GM03348 (cell line): ENCODE data around the gene TBX3.

Source experiments
- DNase-seq: peaks from one replicate; pipeline ENCODE4 v3.0.0; 2012; ENCODE audit warnings: low spot score

Gene TBX3

DNA sequence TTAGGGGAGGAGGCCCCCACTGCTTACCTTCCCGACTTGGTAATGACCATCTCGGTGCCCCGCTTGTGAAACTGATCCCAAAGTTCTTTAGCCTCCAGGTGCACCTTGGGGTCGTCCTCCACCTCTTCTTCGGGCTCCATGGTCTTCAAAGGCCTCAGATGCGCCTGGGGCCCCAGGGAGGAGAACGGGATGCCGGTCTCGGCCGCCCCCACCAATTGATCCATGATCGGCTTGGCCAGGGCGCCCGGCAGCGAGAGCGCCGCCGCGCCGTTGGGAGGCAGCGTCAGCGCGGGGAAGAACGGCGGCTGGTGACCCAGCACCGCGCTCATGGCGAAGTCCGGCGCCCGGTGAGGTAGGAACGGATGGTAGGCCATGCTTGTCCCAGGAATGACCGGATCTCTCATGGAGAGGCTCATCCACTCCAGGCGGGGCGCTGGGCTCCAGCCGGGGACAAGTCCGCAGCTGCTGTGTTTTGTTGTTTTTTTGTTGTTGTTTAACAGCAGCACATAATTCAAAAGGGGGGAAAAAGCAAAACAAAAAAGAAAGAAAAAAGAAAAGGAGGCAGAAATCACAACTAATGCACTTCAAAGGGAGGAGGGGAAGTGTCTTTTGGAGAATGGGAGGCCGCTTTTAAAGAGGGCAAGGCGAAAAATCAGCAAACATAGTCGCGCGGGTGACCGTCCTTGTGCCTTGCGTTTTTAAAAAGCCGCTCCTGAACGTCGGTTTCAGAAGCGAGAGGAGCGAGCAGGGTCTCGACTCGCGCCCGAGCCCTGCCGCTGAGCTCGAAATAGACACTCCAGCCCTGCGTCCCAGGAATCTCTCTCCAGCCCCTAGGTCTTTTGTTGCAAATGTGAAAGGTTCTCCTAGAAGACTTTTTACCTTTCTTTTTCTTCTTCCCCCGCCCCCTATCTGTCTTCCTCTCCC, 928 bp downstream of the TBX3 start:
- DNase-seq = peak; percentile 67

DNA sequence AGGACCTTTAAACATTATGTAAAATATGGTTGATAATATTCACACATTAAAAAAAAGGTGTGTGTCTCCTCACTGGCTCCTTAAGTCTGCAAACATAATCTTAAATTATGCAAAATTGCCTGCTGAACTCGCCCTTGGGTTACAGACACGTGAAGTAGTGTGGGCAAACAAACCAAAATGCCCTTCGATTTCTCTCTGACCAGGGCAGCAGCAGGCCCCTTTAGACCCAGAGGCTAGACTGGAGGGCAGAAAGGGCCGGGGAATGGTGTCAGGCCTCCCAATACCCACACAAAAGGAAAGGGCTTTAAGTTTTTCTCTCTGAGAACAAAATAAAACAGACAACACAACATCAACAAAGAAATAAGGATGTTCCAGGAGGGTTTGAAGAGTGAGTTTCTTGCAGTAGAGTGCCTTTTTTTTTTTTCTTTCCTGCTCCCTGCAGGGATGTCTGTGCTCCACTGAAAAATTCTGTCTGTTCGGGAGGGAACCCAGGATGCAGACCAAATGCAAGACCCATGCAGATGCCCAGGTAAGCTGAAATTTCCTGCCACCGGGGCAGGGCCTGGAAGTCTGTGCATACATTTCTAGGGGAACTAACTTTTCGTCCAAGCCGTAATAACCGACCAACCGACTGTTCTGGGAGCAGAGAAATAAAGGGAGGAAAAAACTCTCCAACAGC, 1.7 kb downstream of the TBX3 start:
- no peak for DNase-seq

DNA sequence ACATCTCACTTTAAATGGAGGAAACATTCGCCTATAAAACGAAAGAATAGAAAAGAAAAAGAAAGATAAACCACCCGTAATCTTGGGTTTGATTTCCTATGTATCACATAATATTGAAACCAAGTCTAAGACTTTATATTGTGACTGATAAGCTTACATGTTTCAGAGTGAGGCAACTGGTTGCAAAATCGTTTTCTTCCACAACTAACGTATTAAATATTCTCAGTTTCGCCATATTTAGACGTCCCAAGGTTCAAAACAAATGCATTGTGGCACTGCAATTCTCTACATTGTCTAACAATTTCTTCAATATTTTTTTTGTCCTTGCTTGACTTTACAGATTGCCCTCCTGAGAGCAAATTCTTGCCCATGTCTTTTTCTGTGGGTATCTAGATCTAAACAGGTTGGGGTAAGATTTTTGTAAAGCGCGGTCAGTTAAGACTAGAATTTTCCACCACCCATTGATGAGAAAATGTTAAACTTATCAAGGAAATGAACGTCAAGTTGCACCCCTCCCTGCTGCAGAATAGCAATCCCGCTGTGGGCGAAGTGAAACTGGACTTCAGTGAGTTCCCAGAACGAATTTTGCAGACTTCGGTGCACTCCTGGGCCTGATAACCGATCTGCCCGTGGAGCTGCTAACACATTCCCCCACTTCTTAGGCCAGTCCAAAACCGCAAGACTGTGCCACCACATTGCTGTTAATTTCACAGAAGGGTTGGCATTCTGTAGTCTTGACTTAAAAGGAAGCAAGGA, 2.7 kb downstream of the TBX3 start:
- peak; percentile 29 for DNase-seq

DNA sequence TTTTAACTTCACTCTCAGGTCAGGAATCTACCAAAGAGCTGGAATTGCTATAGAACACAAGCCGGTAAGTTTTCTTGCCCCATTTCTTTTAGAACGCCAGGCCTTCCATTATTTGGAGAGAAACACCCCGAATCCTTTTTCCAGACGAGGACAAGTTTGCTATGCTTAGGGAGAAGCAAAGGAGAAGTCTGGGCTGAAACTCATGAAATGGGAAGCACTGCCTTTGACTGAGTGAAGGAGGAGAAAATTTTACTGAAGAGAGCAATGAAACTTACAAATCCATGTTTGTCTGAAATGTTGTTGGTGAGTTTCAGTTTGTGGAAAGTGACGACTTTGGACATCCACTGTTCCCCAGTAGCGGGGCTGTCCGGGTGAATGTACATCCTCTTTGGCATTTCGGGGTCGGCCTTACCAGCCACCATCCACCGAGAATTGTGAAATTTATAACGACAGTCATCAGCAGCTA, 3.3 kb downstream of the TBX3 start:
- no peak for DNase-seq

DNA sequence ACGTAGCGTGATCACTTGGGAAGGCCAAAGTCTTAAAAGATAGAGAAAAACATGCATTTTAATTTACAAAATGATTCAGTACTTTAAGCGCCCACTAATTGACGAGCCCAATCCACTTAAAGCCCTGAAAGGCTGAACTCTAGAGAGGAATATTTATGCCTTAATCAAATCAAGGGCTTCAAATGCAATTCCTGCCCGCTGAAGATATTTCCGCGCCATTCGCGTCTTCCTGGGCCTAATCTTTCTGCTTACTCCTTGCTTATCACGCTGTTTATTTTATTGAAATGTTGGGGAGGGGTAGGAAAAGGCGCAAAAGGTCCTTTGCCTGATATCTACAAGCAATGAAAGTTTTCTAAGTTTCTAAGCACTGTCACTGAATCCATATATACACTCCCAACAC, 4.0 kb downstream of the TBX3 start:
- no peak for DNase-seq

DNA sequence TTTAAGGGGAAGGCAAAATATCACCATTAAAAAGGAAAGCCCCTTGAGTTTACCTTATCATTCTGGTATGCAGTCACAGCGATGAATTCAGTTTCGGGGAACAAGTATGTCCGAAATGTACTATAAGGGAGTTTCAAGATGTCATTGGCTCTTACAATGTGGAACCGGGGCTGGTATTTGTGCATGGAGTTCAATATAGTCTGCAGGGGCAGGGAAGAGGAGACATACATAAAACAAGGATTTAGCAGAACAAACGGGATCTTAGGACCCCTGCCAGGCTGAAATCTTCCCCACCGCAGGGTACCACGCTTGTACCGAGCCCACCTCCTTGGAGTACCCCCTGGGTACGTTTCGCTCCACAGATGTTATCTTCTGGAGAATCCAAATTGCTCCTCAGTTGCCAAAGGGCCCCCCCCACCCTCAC, 4.5 kb downstream of the TBX3 start:
- no peak for DNase-seq

DNA sequence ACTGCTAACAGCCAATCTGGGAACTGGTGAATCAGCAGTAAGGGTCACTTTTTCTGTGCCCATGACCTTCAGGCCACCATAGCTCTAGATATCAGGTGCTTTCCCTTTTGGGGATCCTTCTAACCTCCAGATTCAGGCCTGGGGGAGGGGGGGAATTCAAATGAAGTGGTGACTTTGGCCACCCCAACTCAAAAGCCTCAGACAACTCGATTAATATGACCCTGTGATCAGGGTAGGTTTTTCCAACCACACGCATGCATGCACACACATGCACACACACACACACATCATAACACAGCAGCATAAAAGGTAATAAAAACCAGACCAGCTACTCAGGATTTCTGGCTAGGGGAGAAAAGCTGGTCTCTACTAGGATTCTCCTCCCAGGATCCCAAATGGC, 5.3 kb downstream of the TBX3 start:
- no peak for DNase-seq

DNA sequence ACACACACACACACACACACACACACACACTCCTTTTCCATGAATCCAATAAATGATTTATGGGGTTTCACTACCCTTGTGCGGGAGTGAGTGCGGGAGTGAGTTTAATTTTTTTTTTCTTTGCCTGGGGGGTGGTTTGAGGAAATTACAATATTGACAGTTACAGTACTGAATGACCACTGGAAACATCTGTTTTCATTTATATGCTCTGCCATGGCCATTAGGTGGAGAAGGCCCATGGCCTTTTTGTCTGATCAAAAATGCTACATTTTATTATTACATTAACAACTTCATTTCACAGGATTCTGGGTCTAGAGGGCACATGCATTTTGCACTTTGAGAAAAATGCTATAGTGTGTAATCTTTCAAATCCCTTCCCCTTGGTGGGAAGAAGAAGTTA, 5.9 kb downstream of the TBX3 start:
- no peak for DNase-seq

DNA sequence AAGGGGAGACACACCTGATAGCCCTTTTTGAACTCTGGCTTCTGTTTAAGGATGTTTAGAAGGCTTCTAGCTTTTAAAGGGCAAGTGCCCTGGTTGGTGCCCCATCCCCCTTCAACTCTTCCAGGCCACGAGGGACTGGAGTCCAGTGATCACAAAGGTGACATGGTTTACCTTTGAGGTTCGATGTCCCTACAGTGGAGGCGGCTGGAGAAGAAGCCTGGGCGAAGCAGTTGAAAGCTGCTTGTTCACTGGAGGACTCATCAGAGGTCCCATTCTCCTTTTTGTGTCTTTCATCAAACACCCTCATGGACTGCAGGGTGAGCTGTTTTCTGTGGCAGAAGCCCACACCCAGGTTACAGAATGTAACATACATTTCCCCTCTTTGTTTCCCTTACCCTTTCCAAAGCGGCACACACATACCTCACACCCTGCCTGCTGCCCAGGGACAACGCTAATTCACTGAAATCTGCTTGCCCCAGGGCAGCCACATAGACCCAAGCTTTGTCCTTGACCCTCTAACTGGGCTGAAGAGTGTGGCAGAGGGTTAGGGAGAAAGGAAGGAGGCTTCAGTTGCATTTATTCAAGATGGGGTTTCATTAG, 7.7 kb downstream of the TBX3 start:
- no peak for DNase-seq

DNA sequence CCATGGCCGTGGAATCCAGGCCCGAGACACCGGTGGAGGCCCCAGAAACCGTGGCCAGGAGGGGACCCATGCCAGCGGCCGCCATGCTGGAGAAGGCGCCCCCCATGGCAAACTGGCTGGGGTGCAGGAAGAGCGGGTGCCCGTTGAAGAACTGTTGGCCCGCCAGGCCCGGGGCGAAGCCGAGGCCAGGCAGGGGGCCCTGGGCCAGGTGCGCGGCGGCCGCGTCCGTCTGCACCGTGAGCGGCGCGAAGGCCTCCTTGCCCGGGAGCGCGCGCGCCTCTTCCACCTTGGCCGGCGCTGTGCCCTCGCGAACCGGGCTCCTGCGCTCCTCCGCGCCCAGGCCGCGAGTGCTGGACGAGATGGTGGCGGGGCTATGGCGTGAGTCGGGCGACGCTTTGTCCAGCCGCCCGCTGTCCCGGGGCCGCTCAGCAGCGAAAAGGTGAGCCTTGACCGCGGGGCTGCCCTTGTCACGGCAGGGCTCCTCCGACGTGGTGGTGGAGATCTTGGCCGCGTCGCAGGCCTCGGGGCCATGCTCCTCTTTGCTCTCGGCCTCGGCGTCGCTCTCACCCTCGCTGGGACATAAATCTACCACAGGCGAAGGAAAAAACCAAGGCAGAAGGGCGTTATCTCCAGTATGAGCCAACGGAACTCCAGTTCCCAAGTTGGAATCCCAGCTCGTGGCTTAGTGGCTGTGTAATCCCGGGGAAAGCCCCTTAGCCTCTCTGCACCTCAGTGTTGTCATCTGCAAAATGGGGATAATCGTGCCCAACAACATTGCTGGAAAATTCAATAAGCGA, 9.5 kb downstream of the TBX3 start:
- DNase-seq = no peak

DNA sequence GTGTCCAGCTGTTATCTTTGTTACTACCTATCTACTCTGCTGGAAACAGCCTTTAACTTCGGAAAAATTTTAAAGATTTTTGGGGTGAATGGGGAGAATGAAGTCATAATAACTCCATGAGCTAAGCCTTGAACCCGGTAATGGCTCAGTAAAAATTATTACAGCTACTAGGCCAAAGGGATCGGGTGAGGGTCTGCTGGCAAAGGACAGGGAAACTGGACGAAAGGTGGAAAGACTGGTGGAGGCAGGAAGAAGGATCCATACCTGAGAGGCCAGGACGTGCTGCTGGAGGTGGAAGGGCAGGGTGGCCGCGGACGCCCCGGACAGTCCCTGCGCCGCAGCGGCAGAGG, 10.1 kb downstream of the TBX3 start:
- no peak for DNase-seq

DNA sequence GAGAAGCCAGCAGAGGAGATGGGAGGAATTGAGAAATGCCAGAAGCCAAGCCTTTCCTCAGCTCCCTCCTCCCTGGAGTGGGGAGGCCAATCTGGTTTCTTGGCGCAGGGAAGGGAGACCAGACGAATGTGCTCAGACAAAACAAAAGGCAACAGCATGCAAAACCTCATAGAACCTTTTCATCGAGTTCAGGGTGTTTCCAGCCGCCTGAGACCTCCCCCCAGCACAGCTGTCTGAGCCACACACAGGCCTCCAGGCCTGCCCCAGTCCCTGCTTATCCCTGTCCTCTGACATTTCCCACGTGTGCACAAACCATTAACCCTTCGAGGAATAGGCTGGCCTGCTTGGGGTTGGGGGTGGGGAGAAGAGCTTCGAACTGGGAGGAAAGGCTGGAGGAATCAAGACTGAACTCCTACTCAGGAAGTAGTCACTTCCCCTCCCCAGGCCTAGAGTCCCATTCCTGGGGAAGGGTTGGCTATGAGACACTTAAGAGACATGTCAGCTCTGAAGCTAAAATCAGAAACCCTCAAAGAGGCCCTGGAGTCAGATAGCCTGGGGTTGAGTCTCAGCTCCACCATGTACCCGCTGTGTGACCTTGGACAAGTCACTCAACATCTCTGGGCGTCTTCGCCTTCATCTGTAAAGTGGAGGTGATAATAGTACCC, 10.7 kb downstream of the TBX3 start:
- DNase-seq = peak; percentile 29

DNA sequence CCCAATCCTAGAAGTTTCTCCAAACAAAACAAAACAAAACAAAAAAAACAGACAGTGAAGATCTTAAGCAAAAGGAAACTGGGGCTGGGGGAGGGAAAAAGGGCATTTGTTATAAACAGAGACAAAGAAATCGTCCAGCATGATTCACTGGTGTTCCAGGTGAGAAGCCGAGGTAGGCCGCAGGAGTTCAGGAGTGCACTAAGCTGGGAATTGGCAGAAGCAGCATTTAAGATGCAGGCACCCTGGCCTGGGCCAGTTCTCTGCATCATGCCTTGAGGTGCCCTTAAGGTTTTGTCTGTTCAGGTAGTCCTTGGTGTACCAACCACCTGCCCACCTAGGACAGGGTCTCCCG, 11.2 kb downstream of the TBX3 start:
- no peak for DNase-seq

DNA sequence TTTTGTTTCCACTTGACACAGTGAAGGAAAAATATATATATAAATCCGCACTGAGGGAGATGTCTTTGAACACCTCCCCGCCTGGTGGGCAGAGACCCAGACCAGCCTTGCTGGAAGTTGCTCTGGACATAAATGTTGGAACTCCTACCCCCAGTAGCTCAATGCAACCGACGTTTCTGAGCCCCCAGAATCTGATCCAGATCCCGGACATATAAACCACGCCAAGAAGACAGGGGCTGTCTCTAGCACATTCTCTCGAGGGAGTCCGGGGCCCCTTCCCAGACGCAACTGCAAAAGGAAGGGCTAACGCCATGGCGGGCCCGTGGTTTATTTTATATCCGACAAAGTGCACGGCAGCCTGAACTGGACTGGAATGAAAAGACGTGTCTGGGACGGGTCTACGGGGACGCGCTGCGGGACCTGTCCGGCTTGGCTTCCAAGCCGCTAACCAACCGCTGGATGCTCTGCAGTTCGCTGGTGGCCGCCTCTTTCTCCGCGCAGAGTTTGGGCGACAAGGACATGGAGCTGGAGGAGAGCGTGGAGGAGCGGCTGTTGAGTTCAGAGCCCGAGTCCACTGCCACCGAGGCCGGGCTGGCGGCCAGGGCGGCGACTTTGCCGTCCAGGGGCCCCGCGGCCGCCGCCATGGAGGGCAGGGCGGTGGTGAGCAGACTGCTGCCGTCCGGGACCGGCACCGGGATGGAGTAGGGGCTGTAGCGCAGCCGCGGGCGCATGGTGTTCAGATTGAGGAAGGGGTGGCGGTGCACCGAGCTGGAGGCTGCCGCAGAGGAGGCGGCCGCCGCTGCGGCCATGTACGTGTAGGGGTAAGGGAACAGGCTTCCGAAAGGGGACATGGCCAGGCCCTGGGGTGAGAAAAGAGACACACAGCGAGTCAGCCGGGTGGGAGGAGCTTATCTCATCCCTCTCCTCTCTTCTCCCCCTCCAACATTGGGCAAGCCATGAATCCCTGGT, 12.2 kb downstream of the TBX3 start:
- no peak for DNase-seq

DNA sequence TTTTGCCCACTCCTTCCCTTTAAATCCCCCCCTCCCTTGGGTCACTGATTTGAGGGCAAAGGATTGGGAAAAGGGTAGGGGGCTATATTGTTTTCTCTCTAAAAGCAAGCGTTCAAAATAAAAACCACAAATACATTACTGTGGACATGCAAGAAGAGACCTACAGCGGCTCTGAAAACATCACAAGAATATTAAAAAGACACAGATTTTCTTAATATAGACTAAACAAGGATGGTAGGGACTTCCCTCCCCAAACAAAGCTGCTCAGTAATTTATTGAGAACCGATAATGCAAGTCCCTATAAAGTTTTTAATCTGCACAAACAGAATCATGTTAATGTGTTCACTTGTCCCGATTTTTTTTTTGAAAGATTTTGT, 12.9 kb downstream of the TBX3 start:
- DNase-seq = no peak

DNA sequence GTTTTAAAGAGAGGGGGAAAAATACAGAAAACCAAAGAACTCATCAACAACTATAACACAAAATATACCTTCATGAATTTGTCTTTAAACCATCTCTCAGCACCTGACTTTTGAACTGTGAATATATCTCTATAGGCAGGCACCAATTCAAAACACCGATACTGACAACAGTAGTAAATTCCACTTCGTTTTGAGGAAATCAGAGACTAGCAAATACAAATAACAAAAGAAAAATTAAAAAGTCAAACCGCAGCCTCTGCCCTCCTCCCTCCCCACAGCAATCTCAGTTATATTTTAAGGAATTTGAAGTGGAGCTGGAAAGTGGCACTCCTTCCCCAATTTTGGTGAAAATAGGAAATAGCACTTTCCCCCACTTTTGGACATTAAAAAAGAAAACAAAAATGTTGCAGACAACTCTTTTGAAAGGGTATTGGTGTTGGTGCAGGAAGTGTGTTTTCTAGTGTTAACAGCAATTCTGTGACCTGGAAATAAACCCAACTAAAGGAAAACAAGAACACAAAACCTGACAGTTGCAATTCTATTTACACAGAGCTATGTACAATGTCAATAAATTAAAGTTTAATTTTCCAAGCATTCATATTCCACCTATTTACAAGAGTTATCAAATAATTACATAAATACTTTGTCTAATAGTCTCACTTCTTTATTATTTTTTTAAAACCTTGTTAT, 13.5 kb downstream of the TBX3 start:
- no peak for DNase-seq

DNA sequence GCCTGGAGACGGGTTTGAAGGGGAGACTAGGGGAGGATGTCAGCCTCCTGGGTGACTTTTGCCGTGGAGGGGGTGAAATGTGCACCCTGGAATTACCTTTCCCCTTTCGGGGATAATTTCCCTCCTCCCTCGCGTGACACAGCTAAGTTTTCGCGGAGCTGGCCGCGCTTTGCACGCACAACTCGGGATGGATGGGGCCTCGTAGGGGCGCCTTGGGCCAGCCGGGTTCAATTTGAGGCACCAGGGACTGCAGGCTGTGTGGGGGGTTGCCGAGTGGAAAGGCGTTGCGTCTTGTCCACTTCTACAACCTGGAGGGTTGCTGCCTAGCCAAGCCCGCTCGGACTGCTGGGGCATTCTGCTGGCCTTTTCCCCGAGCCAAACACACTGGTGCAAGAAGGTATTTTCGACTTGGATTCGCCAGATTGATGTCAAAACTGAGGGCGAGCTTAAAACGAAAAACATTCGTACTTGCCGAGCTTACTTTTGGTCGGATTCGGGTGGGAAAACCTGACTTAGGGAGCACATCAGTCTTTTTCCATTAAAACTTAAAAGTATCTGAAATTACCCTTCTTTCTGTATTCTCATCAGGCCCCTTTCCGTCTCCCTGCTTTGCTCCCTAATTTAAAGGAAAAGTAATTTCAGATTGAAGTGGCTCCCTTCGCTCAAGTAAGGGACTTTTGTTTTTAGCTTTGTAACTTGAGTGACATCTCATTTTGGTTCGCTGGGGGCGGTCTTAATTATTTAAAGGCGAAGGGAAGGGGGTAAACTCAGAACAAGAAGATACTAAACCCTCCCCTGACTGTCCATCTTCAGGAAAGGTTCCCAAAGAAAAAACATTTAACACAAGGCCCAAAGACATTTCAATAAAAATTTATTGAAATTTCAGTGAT, 14.3 kb downstream of the TBX3 start:
- peak; percentile 47 for DNase-seq

DNA sequence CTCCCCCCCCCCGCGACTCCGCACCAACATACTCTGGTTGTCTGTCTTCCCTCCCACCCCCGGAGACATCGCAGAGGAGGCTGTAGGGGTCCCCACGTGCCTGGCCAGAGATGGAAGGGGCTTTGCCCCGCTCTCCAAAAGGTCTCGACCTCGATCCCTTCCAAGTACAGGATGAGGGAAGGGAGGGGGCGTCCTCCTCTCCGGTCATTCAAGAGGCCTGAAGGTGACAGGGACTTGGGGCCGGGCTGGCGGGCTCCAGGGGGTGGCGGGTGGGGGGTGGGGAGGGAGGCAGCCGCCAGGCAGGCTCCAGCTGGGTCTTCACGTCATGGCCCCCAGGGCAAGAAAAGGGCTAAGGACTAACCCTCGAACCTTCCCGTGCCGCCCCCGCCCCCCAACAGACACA, 15.1 kb downstream of the TBX3 start:
- peak; percentile 21 for DNase-seq
